ENCODE data around the gene ALX4.

DNA sequence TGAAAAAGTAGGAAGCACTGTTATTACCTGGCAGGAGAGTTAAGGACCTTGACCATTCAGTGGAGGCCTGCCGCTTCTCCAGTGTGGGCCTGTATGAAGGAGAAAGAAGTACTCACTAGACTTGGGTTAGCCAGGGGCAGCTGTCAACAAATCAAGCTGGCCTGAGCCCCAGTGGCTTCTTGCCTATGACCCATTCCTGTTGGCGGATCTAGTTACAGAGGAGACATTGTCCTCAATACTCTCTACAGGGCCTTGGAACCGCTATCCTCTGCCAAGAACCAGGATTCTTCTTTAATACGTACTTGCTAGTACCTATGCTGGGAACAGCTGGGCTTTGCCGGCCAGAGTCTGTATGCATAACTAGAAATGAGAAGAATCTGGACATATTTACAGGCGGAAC is 68.1 kb downstream of the ALX4 start:
- TF ChIP-seq CHD1 (IDR thresholded peaks at IDR 0.05; ENCODE audit: low read depth, low read length) (no peak), RFX5 (IDR thresholded peaks at IDR 0.05; ENCODE audit: borderline replicate concordance, low read depth, low read length) (no peak), RAD21 (IDR thresholded peaks at IDR 0.05 in 1 of 2, conservative IDR thresholded peaks at IDR 0.05 in 1 of 2; ENCODE audit: low read depth in 2 of 2, low read length in 2 of 2) (no peak), YY1 (IDR thresholded peaks at IDR 0.05; ENCODE audit: low read depth, low read length) (no peak)
- TF ChIP-seq, protein P1, sequence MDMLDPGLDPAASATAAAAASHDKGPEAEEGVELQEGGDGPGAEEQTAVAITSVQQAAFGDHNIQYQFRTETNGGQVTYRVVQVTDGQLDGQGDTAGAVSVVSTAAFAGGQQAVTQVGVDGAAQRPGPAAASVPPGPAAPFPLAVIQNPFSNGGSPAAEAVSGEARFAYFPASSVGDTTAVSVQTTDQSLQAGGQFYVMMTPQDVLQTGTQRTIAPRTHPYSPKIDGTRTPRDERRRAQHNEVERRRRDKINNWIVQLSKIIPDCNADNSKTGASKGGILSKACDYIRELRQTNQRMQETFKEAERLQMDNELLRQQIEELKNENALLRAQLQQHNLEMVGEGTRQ (IDR thresholded peaks at IDR 0.05; ENCODE audit: low read length), result no peak
- TF ChIP-seq, protein P2, sequence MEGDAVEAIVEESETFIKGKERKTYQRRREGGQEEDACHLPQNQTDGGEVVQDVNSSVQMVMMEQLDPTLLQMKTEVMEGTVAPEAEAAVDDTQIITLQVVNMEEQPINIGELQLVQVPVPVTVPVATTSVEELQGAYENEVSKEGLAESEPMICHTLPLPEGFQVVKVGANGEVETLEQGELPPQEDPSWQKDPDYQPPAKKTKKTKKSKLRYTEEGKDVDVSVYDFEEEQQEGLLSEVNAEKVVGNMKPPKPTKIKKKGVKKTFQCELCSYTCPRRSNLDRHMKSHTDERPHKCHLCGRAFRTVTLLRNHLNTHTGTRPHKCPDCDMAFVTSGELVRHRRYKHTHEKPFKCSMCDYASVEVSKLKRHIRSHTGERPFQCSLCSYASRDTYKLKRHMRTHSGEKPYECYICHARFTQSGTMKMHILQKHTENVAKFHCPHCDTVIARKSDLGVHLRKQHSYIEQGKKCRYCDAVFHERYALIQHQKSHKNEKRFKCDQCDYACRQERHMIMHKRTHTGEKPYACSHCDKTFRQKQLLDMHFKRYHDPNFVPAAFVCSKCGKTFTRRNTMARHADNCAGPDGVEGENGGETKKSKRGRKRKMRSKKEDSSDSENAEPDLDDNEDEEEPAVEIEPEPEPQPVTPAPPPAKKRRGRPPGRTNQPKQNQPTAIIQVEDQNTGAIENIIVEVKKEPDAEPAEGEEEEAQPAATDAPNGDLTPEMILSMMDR (IDR thresholded peaks at IDR 0.05; ENCODE audit: control extremely low read depth in 1 of 3, insufficient read depth in 1 of 3, low read depth in 1 of 3, low read length in 3 of 3), result no peak
